Measurements from ENCODE around the gene PCP4L1.
A peak's percentile ranks its signal among the peaks of the same experiment; 100 is the strongest.
"Not testable (repeated sequence)": the region's sequence is repeated elsewhere in the genome, so short reads cannot be mapped to it uniquely, and the experiment has no call there.

PCP4L1 gene

DNA sequence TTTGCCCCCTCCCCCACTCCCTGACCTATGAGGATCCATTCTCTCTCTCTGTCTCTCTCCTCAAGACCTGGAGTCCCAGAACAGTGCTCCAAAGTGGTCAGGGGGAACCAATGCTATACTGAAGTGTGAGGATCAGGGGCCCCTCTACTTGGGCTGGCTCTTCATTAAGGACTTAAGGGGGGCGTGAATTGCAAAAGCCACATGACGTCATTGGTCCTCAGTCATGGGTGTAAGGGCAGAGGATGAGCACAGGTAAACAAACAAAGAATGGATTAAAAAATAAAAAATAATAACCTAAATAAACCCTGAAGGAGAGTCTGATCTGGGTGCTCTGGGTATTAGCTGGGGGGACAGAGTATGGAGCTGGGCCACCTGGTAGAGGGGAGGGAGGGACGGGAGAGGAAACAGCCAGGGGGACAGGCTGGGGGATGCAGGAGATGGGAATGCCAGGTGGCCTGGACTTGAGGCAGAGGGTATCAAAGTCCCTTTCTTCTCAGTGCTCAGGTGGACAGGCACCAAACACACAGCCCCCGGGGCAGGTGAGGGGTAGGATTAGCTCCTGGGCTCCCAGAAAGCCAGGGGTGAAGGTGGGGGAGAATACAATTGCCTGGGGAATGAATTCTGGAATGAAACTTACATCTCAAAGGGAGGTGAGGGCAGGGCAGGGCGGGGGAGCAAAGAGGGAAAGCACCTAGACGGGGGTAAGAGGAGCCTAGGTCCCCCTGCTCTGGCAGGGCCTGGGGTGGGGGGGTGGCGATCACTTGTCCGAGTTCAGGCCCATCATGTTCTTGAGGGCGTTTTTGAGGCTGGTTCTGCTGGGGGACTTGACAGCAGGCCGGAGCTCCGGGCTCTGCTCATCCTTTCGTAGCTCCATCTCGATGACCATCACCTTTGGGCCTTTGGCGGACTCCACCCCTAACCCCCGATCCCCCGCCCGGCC is 46.7 kb downstream of the PCP4L1 start:
- Histone ChIP-seq H3K4me1 (ENCODE audit: control insufficient read depth, insufficient read depth, low read length) (peaks cover 32% of the 10 kb centered on the region), H3K4me3 (ENCODE audit: low read depth, low read length) (peak overlapping the region; percentile 89), H3K9me3 (ENCODE audit: control insufficient read depth, insufficient read depth, low read depth, low read length) (no peaks in the 10 kb centered on the region), H3K27me3 (ENCODE audit: control insufficient read depth, insufficient read depth, low read length) (no peaks in the 10 kb centered on the region), H3K27ac (ENCODE audit: low read depth, low read length) (no peak overlapping the region), H3K36me3 (ENCODE audit: control insufficient read depth, insufficient read depth, low read length) (no peaks in the 10 kb centered on the region), H3K9ac (ENCODE audit: low read length) (no peak overlapping the region)

DNA sequence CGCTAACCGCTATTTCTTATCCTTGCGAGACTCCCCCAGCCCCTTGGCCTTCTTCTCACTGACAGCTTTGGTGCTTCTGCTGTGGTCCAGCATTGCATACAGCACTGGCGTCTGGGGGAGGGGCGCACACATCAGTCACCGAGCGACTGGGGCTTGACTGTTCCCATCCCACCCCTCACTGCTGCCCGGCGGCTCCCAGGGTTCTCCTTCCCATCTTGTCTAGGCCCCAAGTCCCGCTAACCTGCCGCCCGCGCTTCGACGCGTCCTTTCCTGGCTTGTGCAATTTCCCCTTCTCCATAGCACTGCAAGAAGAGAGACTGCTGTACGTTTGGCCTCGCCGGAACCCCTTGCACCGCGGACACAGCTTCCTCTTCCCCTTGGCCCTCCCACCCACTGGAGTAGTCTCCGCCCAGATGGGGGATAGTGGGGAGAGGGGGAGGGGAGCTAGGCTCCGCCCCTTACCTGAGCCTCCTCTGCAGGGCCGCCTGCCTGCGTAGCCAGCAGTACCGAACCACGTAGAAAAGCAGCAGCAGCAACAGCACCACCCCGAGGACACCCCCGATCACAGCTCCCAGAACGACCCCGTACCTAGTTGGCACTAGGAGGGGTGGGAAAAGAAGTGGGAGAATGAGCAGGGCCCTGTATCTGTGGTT is 47.4 kb downstream of the PCP4L1 start:
- H3K27me3 ChIP-seq (ENCODE audit: control insufficient read depth, insufficient read depth, low read length), result no peaks in the 10 kb centered on the region
- no peaks in the 10 kb centered on the region for H3K9me3 ChIP-seq (ENCODE audit: control insufficient read depth, insufficient read depth, low read depth, low read length)
- H3K4me3 ChIP-seq (ENCODE audit: low read depth, low read length), result peak overlapping the region; percentile 89
- H3K9ac ChIP-seq (ENCODE audit: low read length), result no peak overlapping the region
- no peak overlapping the region for H3K27ac ChIP-seq (ENCODE audit: low read depth, low read length)
- no peaks in the 10 kb centered on the region for H3K36me3 ChIP-seq (ENCODE audit: control insufficient read depth, insufficient read depth, low read length)
- peaks cover 32% of the 10 kb centered on the region for H3K4me1 ChIP-seq (ENCODE audit: control insufficient read depth, insufficient read depth, low read length)

GRCh38 chr1:161307230-161307768 is 48.8 kb downstream of the PCP4L1 start:
- Histone ChIP-seq H3K27me3 (ENCODE audit: control insufficient read depth, insufficient read depth, low read length) (no peaks in the 10 kb centered on the region), H3K4me1 (ENCODE audit: control insufficient read depth, insufficient read depth, low read length) (peaks cover 32% of the 10 kb centered on the region), H3K4me3 (ENCODE audit: low read depth, low read length) (no peak overlapping the region), H3K9me3 (ENCODE audit: control insufficient read depth, insufficient read depth, low read depth, low read length) (no peaks in the 10 kb centered on the region), H3K36me3 (ENCODE audit: control insufficient read depth, insufficient read depth, low read length) (no peaks in the 10 kb centered on the region), H3K27ac (ENCODE audit: low read depth, low read length) (no peak overlapping the region), H3K9ac (ENCODE audit: low read length) (no peak overlapping the region)

DNA sequence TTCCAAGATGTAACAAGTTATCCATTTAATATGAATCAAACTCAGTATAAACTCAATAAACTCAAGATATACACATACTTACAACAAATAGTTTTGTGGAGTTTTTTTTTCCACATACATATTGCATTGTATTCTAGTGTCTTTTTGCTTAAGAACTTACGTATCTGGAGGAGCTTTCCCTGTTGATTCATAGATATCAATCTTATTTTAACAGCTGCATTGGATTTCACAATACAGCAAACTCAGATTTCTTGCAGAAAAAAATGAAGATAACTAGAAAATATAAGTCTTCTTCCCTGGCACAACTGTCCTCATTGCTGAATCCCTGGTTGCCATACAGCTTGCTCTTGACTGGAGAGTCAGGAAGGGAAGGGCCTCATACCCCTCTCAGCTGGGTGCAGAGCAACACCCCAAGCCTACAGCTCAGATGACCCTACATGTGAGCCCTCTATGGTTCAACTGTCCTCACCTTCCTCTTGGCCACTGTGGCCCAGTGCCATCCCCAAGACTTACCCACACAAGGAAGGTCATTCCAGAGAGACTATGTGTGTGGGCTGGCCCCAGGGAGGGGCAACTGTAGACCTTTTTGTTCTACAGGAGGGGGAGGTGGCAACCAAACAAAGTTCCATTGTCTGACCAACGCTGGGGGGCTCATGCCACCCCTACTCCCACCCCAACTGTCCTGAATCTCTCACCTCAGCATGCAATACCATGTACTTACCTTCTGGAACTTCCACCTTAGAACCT is 49.5 kb downstream of the PCP4L1 start:
- no peak overlapping the region for H3K9ac ChIP-seq (ENCODE audit: low read length)
- peaks cover 32% of the 10 kb centered on the region for H3K4me1 ChIP-seq (ENCODE audit: control insufficient read depth, insufficient read depth, low read length)
- H3K27ac ChIP-seq (ENCODE audit: low read depth, low read length), result no peak overlapping the region

DNA sequence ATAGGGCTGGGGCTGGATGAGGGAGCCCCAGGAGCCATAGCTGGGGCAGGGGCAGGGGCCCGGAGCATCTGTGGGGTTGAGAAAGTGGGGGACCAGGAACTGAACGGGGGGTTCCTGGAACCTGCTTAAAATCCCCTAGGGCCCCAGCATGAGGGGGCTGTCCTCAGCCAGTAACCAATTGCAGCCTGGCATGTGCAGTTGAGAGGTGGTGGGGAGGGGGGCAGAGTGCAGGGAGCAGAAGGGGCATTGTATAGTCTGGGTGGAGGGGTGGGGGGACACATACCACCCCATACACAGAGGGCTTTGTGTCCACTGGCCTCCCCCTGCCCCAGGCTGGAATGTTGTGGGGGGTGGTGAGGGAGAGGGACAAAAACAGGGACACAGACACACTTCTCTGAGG is 51.3 kb downstream of the PCP4L1 start, which contains the start of gene MPZ:
Gene MPZ, minus strand, starts transcription at position 101 of the 400 bp plus-strand sequence. Its CDS starts 63 bp downstream, at position 38.
- Histone ChIP-seq H3K36me3 (ENCODE audit: control insufficient read depth, insufficient read depth, low read length) (no peaks in the 10 kb centered on the region), H3K9ac (ENCODE audit: low read length) (no peak within 1 kb of the TSS), H3K9me3 (ENCODE audit: control insufficient read depth, insufficient read depth, low read depth, low read length) (no peaks in the 10 kb centered on the region), H3K27ac (ENCODE audit: low read depth, low read length) (no peak within 1 kb of the TSS), H3K4me1 (ENCODE audit: control insufficient read depth, insufficient read depth, low read length) (peaks cover 21% of the 10 kb centered on the region), H3K27me3 (ENCODE audit: control insufficient read depth, insufficient read depth, low read length) (no peaks in the 10 kb centered on the region), H3K4me3 (ENCODE audit: low read depth, low read length) (no peak within 1 kb of the TSS)

More for the DNA sequence above, 49.5 kb downstream of the PCP4L1 start:
- H3K4me3 ChIP-seq (ENCODE audit: low read depth, low read length), result no peak overlapping the region
- H3K27me3 ChIP-seq (ENCODE audit: control insufficient read depth, insufficient read depth, low read length), result no peaks in the 10 kb centered on the region
- no peaks in the 10 kb centered on the region for H3K9me3 ChIP-seq (ENCODE audit: control insufficient read depth, insufficient read depth, low read depth, low read length)
- no peaks in the 10 kb centered on the region for H3K36me3 ChIP-seq (ENCODE audit: control insufficient read depth, insufficient read depth, low read length)

DNA sequence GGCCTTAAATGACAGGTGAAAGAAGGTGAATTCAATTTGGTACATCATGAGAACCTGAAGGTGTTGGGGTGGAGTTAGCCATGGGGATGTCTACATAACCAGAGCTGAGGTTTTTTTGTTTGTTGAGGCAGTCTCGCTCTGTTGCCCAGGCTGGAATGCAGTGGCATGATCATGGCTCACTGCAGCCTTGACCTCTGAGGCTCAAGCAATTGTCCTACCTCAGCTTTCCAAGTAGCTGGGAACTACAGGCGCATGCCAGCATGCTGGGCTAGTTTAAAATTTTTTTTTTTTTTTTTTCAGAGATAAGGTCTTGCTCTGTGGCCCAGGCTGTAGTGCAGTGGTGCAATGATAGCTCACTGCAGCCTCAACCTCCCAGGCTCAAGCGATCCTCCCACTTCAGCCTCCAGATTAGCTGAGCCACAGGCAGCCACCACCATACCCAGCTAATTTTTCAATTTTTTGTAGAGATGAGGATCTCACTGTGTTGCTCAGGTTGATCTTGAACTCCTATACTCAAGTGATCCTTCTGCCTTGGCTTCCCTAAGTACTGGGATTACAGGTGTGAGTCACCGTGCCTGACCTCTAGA is 53.1 kb downstream of the PCP4L1 start:
- H3K27me3 ChIP-seq (ENCODE audit: control insufficient read depth, insufficient read depth, low read length), result no peaks in the 10 kb centered on the region
- no peak overlapping the region for H3K4me3 ChIP-seq (ENCODE audit: low read depth, low read length)
- H3K9ac ChIP-seq (ENCODE audit: low read length), result no peak overlapping the region
- no peaks in the 10 kb centered on the region for H3K36me3 ChIP-seq (ENCODE audit: control insufficient read depth, insufficient read depth, low read length)
- no peaks in the 10 kb centered on the region for H3K9me3 ChIP-seq (ENCODE audit: control insufficient read depth, insufficient read depth, low read depth, low read length)
- peaks cover 21% of the 10 kb centered on the region for H3K4me1 ChIP-seq (ENCODE audit: control insufficient read depth, insufficient read depth, low read length)
- H3K27ac ChIP-seq (ENCODE audit: low read depth, low read length), result no peak overlapping the region

- Histone ChIP-seq H3K27ac (ENCODE audit: low read depth, low read length) (peak overlapping the region; percentile 97), H3K4me3 (ENCODE audit: low read depth, low read length) (peak overlapping the region; percentile 99), H3K36me3 (ENCODE audit: control insufficient read depth, insufficient read depth, low read length) (0 out of 2 replicates have a peak, but pooled peaks cover 3% of the 10 kb centered on the region), H3K4me1 (ENCODE audit: control insufficient read depth, insufficient read depth, low read length) (peaks cover 10% of the 10 kb centered on the region; the same call in 1 of the 2 replicates), H3K27me3 (ENCODE audit: control insufficient read depth, insufficient read depth, low read length) (no peaks in the 10 kb centered on the region), H3K9me3 (ENCODE audit: control insufficient read depth, insufficient read depth, low read depth, low read length) (no peaks in the 10 kb centered on the region), H3K9ac (ENCODE audit: low read length) (peak overlapping the region; percentile 99)
These were observed 55.1 kb downstream of the PCP4L1 start for GRCh38 chr1:161313554-161314200.

- H3K9ac ChIP-seq (ENCODE audit: low read length), result peak within 1 kb of the TSS; percentile 99
- H3K36me3 ChIP-seq (ENCODE audit: control insufficient read depth, insufficient read depth, low read length), result 0 out of 2 replicates have a peak, but pooled peaks cover 5% of the 10 kb centered on the region
- H3K4me1 ChIP-seq (ENCODE audit: control insufficient read depth, insufficient read depth, low read length), result peaks cover 10% of the 10 kb centered on the region; the same call in 1 of the 2 replicates
- peak within 1 kb of the TSS; percentile 99 for H3K4me3 ChIP-seq (ENCODE audit: low read depth, low read length)
- peak within 1 kb of the TSS; percentile 97 for H3K27ac ChIP-seq (ENCODE audit: low read depth, low read length)
- H3K27me3 ChIP-seq (ENCODE audit: control insufficient read depth, insufficient read depth, low read length), result no peaks in the 10 kb centered on the region
- no peaks in the 10 kb centered on the region for H3K9me3 ChIP-seq (ENCODE audit: control insufficient read depth, insufficient read depth, low read depth, low read length)
These were observed 55.8 kb downstream of the PCP4L1 start, which contains the start of gene SDHC for GRCh38 chr1:161314201-161314981. Gene SDHC, plus strand, starts transcription at chr1:161314381. Its CDS starts 25 bp downstream, at chr1:161314406.

DNA sequence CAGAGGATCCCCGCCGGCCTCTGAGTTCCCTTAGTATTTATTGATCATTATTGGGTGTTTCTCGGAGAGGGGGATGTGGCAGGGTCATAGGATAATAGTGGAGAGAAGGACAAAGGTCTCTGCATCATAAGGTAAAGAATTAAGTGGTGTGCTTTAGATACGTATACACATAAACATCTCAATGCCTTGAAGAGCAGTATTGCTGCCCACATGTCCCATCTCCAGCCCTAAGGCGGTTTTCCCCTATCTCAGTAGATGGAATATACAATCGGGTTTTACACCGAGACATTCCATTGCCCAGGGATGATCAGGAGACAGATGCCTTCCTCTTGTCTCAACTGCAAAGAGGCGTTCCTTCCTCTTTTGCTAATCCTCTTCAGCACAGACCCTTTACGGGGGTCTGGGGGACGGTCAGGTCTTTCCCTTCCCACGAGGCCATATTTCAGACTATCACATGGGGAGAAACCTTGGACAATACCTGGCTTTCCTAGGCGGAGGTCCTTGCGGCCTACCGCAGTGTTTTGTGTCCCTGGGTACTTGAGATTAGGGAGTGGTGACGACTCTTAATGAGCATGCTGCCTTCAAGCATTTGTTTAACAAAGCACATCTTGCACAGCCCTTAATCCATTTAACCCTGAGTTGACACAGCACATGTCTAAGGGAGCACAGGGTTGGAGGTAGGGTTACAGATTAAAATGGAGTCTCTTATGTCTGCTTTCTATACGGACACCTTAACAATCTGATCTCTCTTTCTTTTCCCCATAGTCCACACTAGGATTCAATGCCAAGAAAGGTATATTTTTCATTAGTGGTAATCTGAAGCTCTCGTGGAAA is 57.5 kb downstream of the PCP4L1 start:
- H3K9ac ChIP-seq (ENCODE audit: low read length), result peak overlapping the region; percentile 43
- H3K4me1 ChIP-seq (ENCODE audit: control insufficient read depth, insufficient read depth, low read length); H3K27ac ChIP-seq (ENCODE audit: low read depth, low read length); H3K36me3 ChIP-seq (ENCODE audit: control insufficient read depth, insufficient read depth, low read length); H3K27me3 ChIP-seq (ENCODE audit: control insufficient read depth, insufficient read depth, low read length); H3K9me3 ChIP-seq (ENCODE audit: control insufficient read depth, insufficient read depth, low read depth, low read length): not testable (repeated sequence)
- H3K4me3 ChIP-seq (ENCODE audit: low read depth, low read length), result peak overlapping the region; percentile 99; the same call in 1 of the 2 replicates
